Panc1 (cell line): Measurements from ENCODE around the gene HES6. TPM values are rescaled to one million over a fixed set of nuclear protein-coding genes. Genes with fewer than 3 reads are reported as not detected.

Source experiments
- ATAC-seq: fragments of 200-7000 bp; cut with Tn5 transposase; 2 replicates; pipeline ENCODE4 v1.9.1; 2020; ENCODE audit warnings: mild to moderate bottlenecking, moderate library complexity
- BruUV-seq: library from RNA; stranded (reverse); fragments of 400-500 nt; replicated peaks from 2 replicates; lab custom pipeline; 2021; lab: Mats Ljungman, UMichigan
- CTCF ChIA-PET: fragments of 300-600 bp; sonication (Branson Sonifier 250); formaldehyde crosslinking; loops from one replicate; lab custom pipeline; 2022; ENCODE audit warnings: antibody characterized with exemption; lab: Charles Lee
- POLR2A ChIA-PET: fragments of 300-600 bp; sonication (Branson Sonifier 250); formaldehyde crosslinking; loops from one replicate; lab custom pipeline; 2022; ENCODE audit warnings: antibody characterized with exemption; lab: Charles Lee
- DNase-seq: peaks from one replicate; pipeline ENCODE4 v3.0.0-alpha.2; 2010; ENCODE audit warnings: low read depth, low spot score
- H3K27ac ChIP-seq: 2 replicates; pipeline ENCODE4 v1.5.1; 2011; ENCODE audit warnings: mild to moderate bottlenecking, low read length, inconsistent platforms
- H3K27me3 ChIP-seq: fragments of 200-500 bp; sonication (Bioruptor generic); 2 replicates; pipeline ENCODE4 v1.6.0; 2014; ENCODE audit warnings: low read length, inconsistent platforms; ENCODE audit not compliant: control insufficient read depth, insufficient read depth
- H3K36me3 ChIP-seq: fragments of 200-500 bp; sonication (Bioruptor generic); 2 replicates; pipeline ENCODE4 v1.5.1; 2014; ENCODE audit warnings: inconsistent platforms, mild to moderate bottlenecking, low read length, moderate library complexity; ENCODE audit not compliant: control insufficient read depth, insufficient read depth
- H3K4me1 ChIP-seq: 2 replicates; pipeline ENCODE4 v1.5.1; 2011; ENCODE audit warnings: inconsistent platforms, mild to moderate bottlenecking, low read length, moderate library complexity; ENCODE audit not compliant: control insufficient read depth, insufficient read depth
- H3K4me3 ChIP-seq, 2 experiments: 2 replicates each; pipeline ENCODE4 v1.5.1; 2011 to 2012; ENCODE audit warnings: low read depth in 2 of 2, low read length in 2 of 2, mild to moderate bottlenecking in 2 of 2, inconsistent platforms in 1 of 2, moderate library complexity in 1 of 2
- H3K9me3 ChIP-seq: fragments of 200-500 bp; sonication (Bioruptor generic); 2 replicates; pipeline ENCODE4 v1.5.1; 2014; ENCODE audit warnings: low read depth, mild to moderate bottlenecking, inconsistent platforms, low read length, moderate library complexity; ENCODE audit not compliant: control insufficient read depth, insufficient read depth
- POLR2AphosphoS5 ChIP-seq: IDR thresholded peaks from 2 replicates; pipeline ENCODE4 v1.6.1; 2012; ENCODE audit warnings: mild to moderate bottlenecking, low read depth, low read length, moderate library complexity
- REST ChIP-seq, 2 experiments: IDR thresholded peaks; 2 replicates each; pipeline ENCODE4 v1.6.1; 2011 to 2012; ENCODE audit warnings: low read depth in 2 of 2, control low read depth in 1 of 2, low read length in 1 of 2, mild to moderate bottlenecking in 1 of 2, moderate library complexity in 1 of 2; ENCODE audit not compliant: insufficient read depth in 1 of 2
- SIN3A ChIP-seq: IDR thresholded peaks from 2 replicates; pipeline ENCODE4 v1.6.1; 2012; ENCODE audit warnings: low read depth, mild to moderate bottlenecking, low read length, moderate library complexity, borderline replicate concordance; ENCODE audit not compliant: insufficient read depth
- TCF7L2 ChIP-seq: IDR thresholded peaks from 2 replicates; pipeline ENCODE4 v1.6.1; 2011; ENCODE audit warnings: mild to moderate bottlenecking, low read depth, low read length, inconsistent platforms
- in situ Hi-C: cut with HindIII; loops from 2 replicates; pipeline ENCODE4 v1.10.0; 2016; ENCODE audit warnings: low sequenced_read_pairs, low pct_unique_long_range_greater_than_20kb
- intact Hi-C: fragments of 100-400 bp; cut with micrococcal nuclease; formaldehyde crosslinking; loops from one replicate; pipeline ENCODE4 v1.10.0; 2022; ENCODE audit not compliant: unreplicated experiment
- total RNA-seq: library from RNA; stranded (reverse); gene quantifications from one replicate; pipeline ENCODE4 v1.2.1, GENCODE V29; 2021; ENCODE audit not compliant: unreplicated experiment
- TF ChIP-seq, protein P1 (sequence below): fragments of 450-650 bp; IDR thresholded peaks from 2 replicates; pipeline ENCODE4 v1.5.1; 2017; ENCODE audit warnings: mild to moderate bottlenecking

The HES6 gene
- total RNA-seq, 1 experiment from 2014 or later, result 42.0 TPM

DNA sequence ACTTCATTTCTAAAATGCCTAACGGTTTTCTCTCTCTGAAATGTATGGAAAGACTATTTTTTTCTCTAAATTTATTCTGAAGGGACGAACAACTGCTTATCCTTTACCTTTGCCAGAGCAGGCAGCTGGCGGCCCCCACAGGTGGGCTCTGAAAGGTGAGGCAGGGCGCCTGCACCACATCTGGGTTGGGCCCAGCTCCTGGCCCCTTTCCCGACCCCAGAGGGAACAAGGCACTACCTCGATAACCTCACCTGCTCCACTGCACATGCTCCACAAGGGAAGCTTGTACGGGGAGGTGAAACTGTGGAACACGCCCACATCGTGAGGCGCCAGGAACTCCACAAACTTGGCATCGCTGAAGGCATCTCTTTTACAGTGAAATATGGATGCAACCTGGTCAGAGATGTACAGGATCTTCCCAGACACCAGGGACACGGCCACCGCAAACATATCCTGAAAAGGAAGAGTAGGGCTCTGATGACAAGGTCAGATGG lies 31.3 kb upstream of the HES6 start:
- Histone ChIP-seq H3K27ac (no peak overlapping the region), H3K4me1 (no peaks in the 10 kb centered on the region), H3K4me3 (no peak overlapping the region), H3K27me3 (no peaks in the 10 kb centered on the region), H3K36me3 (no peaks in the 10 kb centered on the region), H3K9me3 (no peaks in the 10 kb centered on the region)
- TF ChIP-seq POLR2AphosphoS5 (no peak), REST (IDR thresholded peaks at IDR 0.05; ENCODE audit: insufficient read depth in 1 of 2, low read depth in 2 of 2, low read length in 1 of 2) (no peak), TCF7L2 (no peak), SIN3A (no peak)
- TF ChIP-seq, protein P1, sequence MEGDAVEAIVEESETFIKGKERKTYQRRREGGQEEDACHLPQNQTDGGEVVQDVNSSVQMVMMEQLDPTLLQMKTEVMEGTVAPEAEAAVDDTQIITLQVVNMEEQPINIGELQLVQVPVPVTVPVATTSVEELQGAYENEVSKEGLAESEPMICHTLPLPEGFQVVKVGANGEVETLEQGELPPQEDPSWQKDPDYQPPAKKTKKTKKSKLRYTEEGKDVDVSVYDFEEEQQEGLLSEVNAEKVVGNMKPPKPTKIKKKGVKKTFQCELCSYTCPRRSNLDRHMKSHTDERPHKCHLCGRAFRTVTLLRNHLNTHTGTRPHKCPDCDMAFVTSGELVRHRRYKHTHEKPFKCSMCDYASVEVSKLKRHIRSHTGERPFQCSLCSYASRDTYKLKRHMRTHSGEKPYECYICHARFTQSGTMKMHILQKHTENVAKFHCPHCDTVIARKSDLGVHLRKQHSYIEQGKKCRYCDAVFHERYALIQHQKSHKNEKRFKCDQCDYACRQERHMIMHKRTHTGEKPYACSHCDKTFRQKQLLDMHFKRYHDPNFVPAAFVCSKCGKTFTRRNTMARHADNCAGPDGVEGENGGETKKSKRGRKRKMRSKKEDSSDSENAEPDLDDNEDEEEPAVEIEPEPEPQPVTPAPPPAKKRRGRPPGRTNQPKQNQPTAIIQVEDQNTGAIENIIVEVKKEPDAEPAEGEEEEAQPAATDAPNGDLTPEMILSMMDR, result no peak
- intact Hi-C loops, result no loop called here
- ATAC-seq (no peak), DNase-seq (no peak)
- POLR2A ChIA-PET, result no interaction called here
- CTCF ChIA-PET, result no interaction called here
- in situ Hi-C loops, result no loop called here
- no TSS peak for BruUV-seq

DNA sequence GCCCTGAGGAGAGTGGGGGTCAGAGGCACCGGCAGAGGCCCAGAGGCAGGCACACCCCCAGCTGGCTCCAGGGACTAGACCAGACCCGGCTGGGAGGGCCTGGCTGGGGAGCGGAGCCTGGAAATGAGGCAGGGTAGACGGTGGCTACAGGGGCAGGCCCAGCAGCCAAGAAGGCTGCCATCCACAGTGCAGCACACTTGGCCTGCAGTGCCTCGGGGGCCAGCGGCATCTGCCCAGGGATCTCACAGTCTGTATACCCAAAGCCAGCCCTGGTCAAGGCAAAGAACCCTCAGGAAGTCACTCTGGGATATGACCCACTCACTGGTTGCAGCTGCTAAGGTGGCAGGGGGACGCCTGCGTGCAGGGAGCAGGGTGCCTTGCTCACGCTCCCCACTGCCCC lies 30.8 kb upstream of the HES6 start:
- Histone ChIP-seq H3K4me3 (no peak overlapping the region), H3K27me3 (no peaks in the 10 kb centered on the region), H3K27ac (no peak overlapping the region), H3K9me3 (no peaks in the 10 kb centered on the region), H3K4me1 (no peaks in the 10 kb centered on the region), H3K36me3 (no peaks in the 10 kb centered on the region)
- no peak for ATAC-seq
- no TSS peak for BruUV-seq
- intact Hi-C loops (no loop called here), in situ Hi-C loops (no loop called here)
- CTCF ChIA-PET, result no interaction called here
- POLR2A ChIA-PET, result no interaction called here
- TF ChIP-seq POLR2AphosphoS5, result no peak
- no peak for TF ChIP-seq SIN3A
- TF ChIP-seq, protein P1, result no peak
- TF ChIP-seq REST (IDR thresholded peaks at IDR 0.05; ENCODE audit: insufficient read depth in 1 of 2, low read depth in 2 of 2, low read length in 1 of 2), result no peak
- no peak for TF ChIP-seq TCF7L2
- DNase-seq, result no peak
